Vagina (tissue), 2 donors: ENCODE measurements around the gene OSBP2. TPM values are rescaled to one million over a fixed set of nuclear protein-coding genes. Genes with fewer than 3 reads are reported as not detected.

Source experiments
- DNase-seq, 2 donors: peaks; one replicate each; pipeline ENCODE4 v3.0.0-alpha.2; 2017; ENCODE audit errors: extremely low spot score in 2 of 2
- H3K27ac ChIP-seq: fragments of 200-600 bp; sonication (generic); one replicate; pipeline ENCODE4 v1.5.1; 2019
- H3K27me3 ChIP-seq: fragments of 200-600 bp; sonication (generic); one replicate; pipeline ENCODE4 v1.5.1; 2019
- H3K36me3 ChIP-seq, 2 donors: fragments of 200-600 bp; sonication (generic); one replicate each; pipeline ENCODE4 v1.5.1; 2017 to 2019
- H3K4me1 ChIP-seq: fragments of 200-600 bp; sonication (generic); one replicate; pipeline ENCODE4 v1.5.1; 2019
- H3K4me3 ChIP-seq, 2 donors: fragments of 200-600 bp; sonication (generic); 1 replicate in 1 of 2; 2 replicates in 1 of 2; pipeline ENCODE4 v1.5.1; 2016 to 2019
- H3K9me3 ChIP-seq: fragments of 200-600 bp; sonication (generic); one replicate; pipeline ENCODE4 v1.5.1; 2019
- CTCF ChIP-seq, 3 experiments: fragments of 450-650 bp in 2 of 3; fragments of 200-600 bp in 1 of 3; sonication (generic) in 1 of 3; IDR thresholded peaks; one replicate each; pipeline ENCODE4 v1.5.1; 2017 to 2019; ENCODE audit warnings: antibody characterized with exemption in 3 of 3, mild to moderate bottlenecking in 2 of 3, moderate library complexity in 2 of 3
- POLR2A ChIP-seq, 2 donors: fragments of 450-650 bp; IDR thresholded peaks; one replicate each; pipeline ENCODE4 v1.6.1; 2017; ENCODE audit warnings: antibody characterized with exemption in 2 of 2, mild to moderate bottlenecking in 2 of 2, moderate library complexity in 2 of 2
- POLR2AphosphoS5 ChIP-seq, 2 donors: sonication (generic); formaldehyde crosslinking; IDR thresholded peaks; one replicate each; pipeline ENCODE4 v1.9.0; 2017; ENCODE audit warnings: antibody characterized with exemption in 2 of 2, mild to moderate bottlenecking in 2 of 2, low read depth in 1 of 2; ENCODE audit not compliant: insufficient read depth in 1 of 2
- intact Hi-C: fragments of 100-400 bp; cut with DNase I; formaldehyde crosslinking; loops from one replicate; pipeline ENCODE4 v1.15.1; 2023
- total RNA-seq: library from RNA; depleted of rRNA; stranded (reverse); fragments of >200 nt; gene quantifications from one replicate; pipeline ENCODE4 v1.2.3, GENCODE V29; 2016

Gene OSBP2
- total RNA-seq, 1 donor from 2014 or later: 3.7 TPM

- no peak for DNase-seq
- Histone ChIP-seq H3K27ac (no peak overlapping the region), H3K4me1 (no peaks in the 10 kb centered on the region), H3K27me3 (no peaks in the 10 kb centered on the region), H3K9me3 (no peaks in the 10 kb centered on the region), H3K36me3 (no peaks in the 10 kb centered on the region), H3K4me3 (no peak overlapping the region)
- no peak for TF ChIP-seq POLR2A (IDR thresholded peaks at IDR 0.05)
- no peak for TF ChIP-seq CTCF (IDR thresholded peaks at IDR 0.05)
- no peak for TF ChIP-seq POLR2AphosphoS5 (IDR thresholded peaks at IDR 0.05; ENCODE audit: insufficient read depth in 1 of 2, low read depth in 1 of 2)
- intact Hi-C loops: no loop called here
These were observed 171.0 kb downstream of the OSBP2 start for GRCh38 chr22:30865656-30866055.

- Histone ChIP-seq H3K27me3 (no peaks in the 10 kb centered on the region), H3K27ac (no peak overlapping the region), H3K4me1 (no peaks in the 10 kb centered on the region), H3K36me3 (no peaks in the 10 kb centered on the region), H3K9me3 (no peaks in the 10 kb centered on the region), H3K4me3 (no peak overlapping the region)
- intact Hi-C loops: no loop called here
- TF ChIP-seq POLR2AphosphoS5 (IDR thresholded peaks at IDR 0.05; ENCODE audit: insufficient read depth in 1 of 2, low read depth in 1 of 2) (no peak), POLR2A (IDR thresholded peaks at IDR 0.05) (no peak), CTCF (IDR thresholded peaks at IDR 0.05) (no peak)
- DNase-seq: no peak
These were observed 171.5 kb downstream of the OSBP2 start for GRCh38 chr22:30866216-30866615.

GRCh38 chr22:30866811-30867271 is 172.2 kb downstream of the OSBP2 start:
- Histone ChIP-seq H3K36me3 (no peaks in the 10 kb centered on the region), H3K4me1 (no peaks in the 10 kb centered on the region), H3K4me3 (no peak overlapping the region), H3K9me3 (no peaks in the 10 kb centered on the region), H3K27me3 (no peaks in the 10 kb centered on the region), H3K27ac (no peak overlapping the region)
- DNase-seq: no peak
- intact Hi-C loops: no loop called here
- TF ChIP-seq CTCF (IDR thresholded peaks at IDR 0.05): no peak
- no peak for TF ChIP-seq POLR2AphosphoS5 (IDR thresholded peaks at IDR 0.05; ENCODE audit: insufficient read depth in 1 of 2, low read depth in 1 of 2)
- TF ChIP-seq POLR2A (IDR thresholded peaks at IDR 0.05): no peak

GRCh38 chr22:30867746-30868662 is 173.3 kb downstream of the OSBP2 start:
- Histone ChIP-seq H3K36me3 (no peaks in the 10 kb centered on the region), H3K9me3 (no peaks in the 10 kb centered on the region), H3K27ac (no peak overlapping the region), H3K4me1 (no peaks in the 10 kb centered on the region), H3K27me3 (no peaks in the 10 kb centered on the region), H3K4me3 (no peak overlapping the region)
- no peak for TF ChIP-seq POLR2AphosphoS5 (IDR thresholded peaks at IDR 0.05; ENCODE audit: insufficient read depth in 1 of 2, low read depth in 1 of 2)
- no peak for TF ChIP-seq POLR2A (IDR thresholded peaks at IDR 0.05)
- no peak for TF ChIP-seq CTCF (IDR thresholded peaks at IDR 0.05)
- intact Hi-C loops: no loop called here
- DNase-seq: peak in 1 of 2 donors; percentile 89
